ENCODE data around the gene MRPL44. TPM values are rescaled to one million over a fixed set of nuclear protein-coding genes. Genes with fewer than 3 reads are reported as not detected.

Gene MRPL44
- total and polyA plus RNA-seq, 2 of the 13 experiments (the other 11 are each of a cell fraction or from before 2014, with no cell fraction given), result 38.4 to 78.0 TPM

GRCh38 chr2:223930103-223930976 is 26.9 kb upstream of the MRPL44 start (continued):
- TF ChIP-seq ZNF318 (CRISPR knock-in tag; IDR thresholded peaks at IDR 0.05) (peak; percentile 58), CBX2 (IDR thresholded peaks at IDR 0.05; ENCODE audit: low read depth, low read length) (no peak), CBX2 (CRISPR knock-in tag; IDR thresholded peaks at IDR 0.05; ENCODE audit: low read depth) (0 out of 2 replicates have a peak, but pooled peaks have one; percentile 25), KAT7 (CRISPR knock-in tag; IDR thresholded peaks at IDR 0.05; ENCODE audit: borderline replicate concordance) (peak; percentile 98), KDM2A (CRISPR knock-in tag; IDR thresholded peaks at IDR 0.05; ENCODE audit: borderline replicate concordance, low read depth) (peak; percentile 86), FOXC1 (CRISPR knock-in tag; IDR thresholded peaks at IDR 0.05; ENCODE audit: borderline replicate concordance) (peak; percentile 94), WIZ (CRISPR knock-in tag; IDR thresholded peaks at IDR 0.05) (no peak; the same call in 1 of the 2 replicates), SAFB2 (CRISPR knock-in tag; IDR thresholded peaks at IDR 0.05; ENCODE audit: borderline replicate concordance, low read depth) (peak; percentile 94; the same call in 1 of the 2 replicates), ZBTB34 (CRISPR knock-in tag; IDR thresholded peaks at IDR 0.05) (peak; percentile 95), GPN1 (CRISPR knock-in tag; IDR thresholded peaks at IDR 0.05; ENCODE audit: borderline replicate concordance) (no peak), ZNF891 (CRISPR knock-in tag; IDR thresholded peaks at IDR 0.05) (peak; percentile 94), FOXK2 (IDR thresholded peaks at IDR 0.05) (peak; percentile 86), ZNF782 (CRISPR knock-in tag; IDR thresholded peaks at IDR 0.05; ENCODE audit: borderline replicate concordance) (peak; percentile 78; the same call in 1 of the 2 replicates), HIVEP1 (CRISPR knock-in tag; IDR thresholded peaks at IDR 0.05) (peak; percentile 94), PHF5A (CRISPR knock-in tag; IDR thresholded peaks at IDR 0.05; ENCODE audit: low read depth, unreplicated experiment) (peak; percentile 84), ZNF784 (CRISPR knock-in tag; IDR thresholded peaks at IDR 0.05; ENCODE audit: borderline replicate concordance) (peak; percentile 61; the same call in 1 of the 2 replicates), PITX1 (CRISPR knock-in tag; IDR thresholded peaks at IDR 0.05) (peak; percentile 76; the same call in 1 of the 2 replicates)

Measured in HepG2 (cell line).